Sigmoid colon (tissue), 4 donors: Measurements from ENCODE around the gene MC3R.
A peak's percentile ranks its signal among the peaks of the same experiment; 100 is the strongest.

Experiments
- EP300 ChIP-seq, 4 donors: sonication (generic); formaldehyde crosslinking; IDR thresholded peaks; one replicate each; pipeline ENCODE4 v1.6.1; 2017; ENCODE audit warnings: antibody characterized with exemption in 4 of 4
- POLR2A ChIP-seq, 2 donors: fragments of 450-650 bp; IDR thresholded peaks; one replicate each; pipeline ENCODE4 v1.6.1; 2016; ENCODE audit warnings: antibody characterized with exemption in 2 of 2, mild to moderate bottlenecking in 2 of 2, moderate library complexity in 2 of 2
- POLR2AphosphoS5 ChIP-seq, 4 donors: sonication (generic); formaldehyde crosslinking; IDR thresholded peaks; one replicate each; pipeline ENCODE4 v1.6.1; 2017; ENCODE audit warnings: antibody characterized with exemption in 4 of 4
- TF ChIP-seq, protein P1 (sequence below), 4 experiments: fragments of 450-650 bp in 3 of 4; fragments of 200-600 bp in 1 of 4; IDR thresholded peaks; one replicate each; pipeline ENCODE4 v1.5.1; 2016 to 2019; ENCODE audit warnings: antibody characterized with exemption in 4 of 4, mild to moderate bottlenecking in 3 of 4, moderate library complexity in 2 of 4

- TF ChIP-seq, protein P1, sequence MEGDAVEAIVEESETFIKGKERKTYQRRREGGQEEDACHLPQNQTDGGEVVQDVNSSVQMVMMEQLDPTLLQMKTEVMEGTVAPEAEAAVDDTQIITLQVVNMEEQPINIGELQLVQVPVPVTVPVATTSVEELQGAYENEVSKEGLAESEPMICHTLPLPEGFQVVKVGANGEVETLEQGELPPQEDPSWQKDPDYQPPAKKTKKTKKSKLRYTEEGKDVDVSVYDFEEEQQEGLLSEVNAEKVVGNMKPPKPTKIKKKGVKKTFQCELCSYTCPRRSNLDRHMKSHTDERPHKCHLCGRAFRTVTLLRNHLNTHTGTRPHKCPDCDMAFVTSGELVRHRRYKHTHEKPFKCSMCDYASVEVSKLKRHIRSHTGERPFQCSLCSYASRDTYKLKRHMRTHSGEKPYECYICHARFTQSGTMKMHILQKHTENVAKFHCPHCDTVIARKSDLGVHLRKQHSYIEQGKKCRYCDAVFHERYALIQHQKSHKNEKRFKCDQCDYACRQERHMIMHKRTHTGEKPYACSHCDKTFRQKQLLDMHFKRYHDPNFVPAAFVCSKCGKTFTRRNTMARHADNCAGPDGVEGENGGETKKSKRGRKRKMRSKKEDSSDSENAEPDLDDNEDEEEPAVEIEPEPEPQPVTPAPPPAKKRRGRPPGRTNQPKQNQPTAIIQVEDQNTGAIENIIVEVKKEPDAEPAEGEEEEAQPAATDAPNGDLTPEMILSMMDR (IDR thresholded peaks at IDR 0.05) = peak in 3 of 4 experiments; percentile 15 to 27 (median 25)
- TF ChIP-seq POLR2A (IDR thresholded peaks at IDR 0.05) (no peak), POLR2AphosphoS5 (IDR thresholded peaks at IDR 0.05) (no peak), EP300 (IDR thresholded peaks at IDR 0.05) (no peak)
These were observed at the start of gene MC3R for GRCh38 chr20:56247954-56248782.
